GM12874 (cell line): Measurements from ENCODE around the gene DNAJB2.

Experiments used
- CTCF ChIP-seq: IDR thresholded peaks from 2 replicates; pipeline ENCODE4 v1.5.1; 2011; ENCODE audit warnings: low read depth, mild to moderate bottlenecking, control low read depth, low read length, moderate library complexity; ENCODE audit not compliant: insufficient read depth

Gene DNAJB2

GRCh38 chr2:219294356-219295351, 15.5 kb downstream of the DNAJB2 start:
- TF ChIP-seq CTCF = peak; percentile 100

- TF ChIP-seq CTCF = no peak
These were observed 17.0 kb downstream of the DNAJB2 start for GRCh38 chr2:219296142-219296541.

GRCh38 chr2:219296631-219297391, 17.6 kb downstream of the DNAJB2 start:
- no peak for TF ChIP-seq CTCF

GRCh38 chr2:219297766-219298456, 18.7 kb downstream of the DNAJB2 start:
- TF ChIP-seq CTCF = no peak

- TF ChIP-seq CTCF = peak; percentile 99
These were observed 19.7 kb downstream of the DNAJB2 start for GRCh38 chr2:219298759-219299371.

- TF ChIP-seq CTCF = no peak
These were observed 20.2 kb downstream of the DNAJB2 start for GRCh38 chr2:219299372-219299760.
